ENCODE data around the gene EEF2. TPM values are rescaled to one million over a fixed set of nuclear protein-coding genes. Genes with fewer than 3 reads are reported as not detected.

The EEF2 gene
- total RNA-seq (2014; rRNA removed; shearing (Covaris generic); ENCODE audit: low replicate concordance): 2,780 and 2,952 TPM in 2 replicates

DNA sequence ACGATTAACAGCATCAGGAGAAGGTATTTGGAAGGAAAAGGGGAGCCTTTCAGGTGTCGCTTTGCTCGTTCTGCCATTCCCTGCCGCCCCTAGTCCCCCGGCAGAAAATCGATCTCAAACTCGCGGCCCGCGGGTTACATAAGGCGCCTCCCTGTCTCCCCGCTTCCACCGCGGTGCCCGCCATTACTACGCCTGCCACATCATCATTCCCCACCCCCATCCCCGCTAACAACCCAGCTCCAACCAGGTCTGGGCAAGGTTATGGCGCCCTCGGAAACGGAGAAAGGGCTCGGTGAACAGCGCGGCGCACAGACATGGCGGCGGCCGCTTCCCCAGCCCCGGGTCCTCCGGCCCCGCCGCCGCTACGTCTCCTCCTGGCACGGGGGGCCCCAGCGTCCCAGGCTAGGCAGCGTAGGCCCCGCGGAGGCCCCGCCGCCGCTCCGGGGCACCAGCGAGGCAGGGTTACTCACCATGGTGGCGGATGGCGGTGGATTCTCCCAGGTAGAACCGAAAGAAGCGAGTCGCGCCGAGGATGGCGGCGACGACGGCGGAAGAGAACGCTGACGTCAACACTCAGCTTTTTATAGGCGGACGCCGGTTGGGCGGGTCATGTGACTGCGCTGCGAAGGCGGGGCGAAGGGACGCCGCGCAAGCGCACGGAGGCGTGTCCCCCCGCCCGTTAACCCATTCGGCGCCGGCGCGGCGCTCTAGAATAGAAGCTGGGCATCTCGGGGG is at the start of gene EEF2:
TSS of gene EEF2 (minus strand) at position 556 of the 735 bp plus-strand sequence. CDS start at position 473, 83 bp downstream.
- peak; percentile 85 for DNase-seq (ENCODE audit: low read depth)
- in situ Hi-C loops (cut with HindIII; ENCODE audit: low pct_unique_long_range_greater_than_20kb, low sequenced_read_pairs): loop anchor here (25.0 kb wide), 1 partner anchor 227 kb away; no protein-coding TSS in a partner anchor

- no peak for DNase-seq (ENCODE audit: low read depth)
- in situ Hi-C loops (cut with HindIII; ENCODE audit: low pct_unique_long_range_greater_than_20kb, low sequenced_read_pairs): no loop called here
These were observed 49.1 kb upstream of the EEF2 start for GRCh38 chr19:4034048-4035017.

DNA sequence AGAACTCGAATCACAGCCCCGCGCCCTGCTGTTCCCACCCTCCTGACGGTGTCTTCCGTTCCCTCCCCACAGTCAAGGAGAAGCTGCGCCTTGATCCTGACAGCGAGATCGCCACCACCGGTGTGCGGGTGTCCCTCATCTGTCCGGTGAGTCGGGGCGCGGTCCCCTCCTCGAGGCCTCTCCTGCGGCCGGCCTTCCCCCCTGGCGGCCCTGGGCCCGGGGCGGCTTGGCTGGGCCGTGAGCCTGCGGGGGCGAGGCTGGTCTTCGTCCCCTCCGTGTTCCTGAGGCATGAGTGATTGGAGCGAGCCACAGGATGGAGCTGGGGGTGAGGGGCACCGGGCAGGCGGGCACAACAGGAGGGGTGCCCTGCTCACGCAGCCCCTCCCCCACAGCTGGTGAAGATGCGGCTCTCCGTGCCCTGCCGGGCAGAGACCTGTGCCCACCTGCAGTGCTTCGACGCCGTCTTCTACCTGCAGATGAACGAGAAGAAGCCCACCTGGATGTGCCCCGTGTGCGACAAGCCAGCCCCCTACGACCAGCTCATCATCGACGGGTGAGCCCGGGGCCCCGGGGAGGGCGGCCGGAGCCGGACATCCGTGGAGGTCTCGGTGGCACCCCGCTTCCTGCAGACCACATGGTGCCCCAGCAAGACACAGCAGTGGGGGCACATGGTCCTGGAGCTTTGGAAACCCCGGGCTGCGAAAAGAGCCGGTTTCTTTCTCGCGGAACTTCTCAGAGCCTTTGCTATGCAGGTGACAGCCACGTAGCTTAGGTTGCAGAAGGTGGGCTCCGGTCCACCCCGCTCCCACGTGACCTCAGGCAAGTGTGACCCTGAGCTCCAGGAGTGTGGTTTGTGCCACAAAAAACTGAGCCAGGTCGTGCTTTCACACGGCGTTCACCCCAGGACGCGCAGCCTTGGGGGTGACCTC is 48.0 kb upstream of the EEF2 start:
- DNase-seq (ENCODE audit: low read depth): no peak
- in situ Hi-C loops (cut with HindIII; ENCODE audit: low pct_unique_long_range_greater_than_20kb, low sequenced_read_pairs): no loop called here

GRCh38 chr19:4032436-4032835 is 47.2 kb upstream of the EEF2 start:
- DNase-seq (ENCODE audit: low read depth): no peak
- in situ Hi-C loops (cut with HindIII; ENCODE audit: low pct_unique_long_range_greater_than_20kb, low sequenced_read_pairs): no loop called here

- no peak for DNase-seq (ENCODE audit: low read depth)
- in situ Hi-C loops (cut with HindIII; ENCODE audit: low pct_unique_long_range_greater_than_20kb, low sequenced_read_pairs): no loop called here
These were observed 46.2 kb upstream of the EEF2 start for GRCh38 chr19:4031420-4031819.

GRCh38 chr19:4030981-4031380 is 45.7 kb upstream of the EEF2 start:
- in situ Hi-C loops (cut with HindIII; ENCODE audit: low pct_unique_long_range_greater_than_20kb, low sequenced_read_pairs): no loop called here
- DNase-seq (ENCODE audit: low read depth): no peak

DNA sequence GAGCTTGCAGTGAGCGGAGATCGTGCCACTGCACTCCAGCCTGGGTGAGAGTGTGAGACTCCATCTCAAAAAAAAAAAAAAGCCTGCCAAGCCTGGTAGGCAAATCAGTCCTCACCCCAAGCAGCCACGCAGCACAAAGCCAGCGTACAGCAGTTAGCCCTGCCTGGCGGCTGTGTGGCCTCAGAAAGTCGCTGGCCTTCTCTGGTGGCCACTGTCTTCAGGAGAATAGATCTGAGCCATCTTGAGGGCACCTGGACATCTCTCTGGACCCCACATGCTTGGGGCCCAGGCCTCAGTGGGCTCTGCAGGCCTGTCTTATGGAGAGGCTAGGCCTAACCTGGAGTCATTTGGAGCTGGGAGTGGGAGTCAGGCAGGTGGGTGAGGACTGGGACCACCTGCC is 45.3 kb upstream of the EEF2 start:
- in situ Hi-C loops (cut with HindIII; ENCODE audit: low pct_unique_long_range_greater_than_20kb, low sequenced_read_pairs): no loop called here
- no peak for DNase-seq (ENCODE audit: low read depth)

DNA sequence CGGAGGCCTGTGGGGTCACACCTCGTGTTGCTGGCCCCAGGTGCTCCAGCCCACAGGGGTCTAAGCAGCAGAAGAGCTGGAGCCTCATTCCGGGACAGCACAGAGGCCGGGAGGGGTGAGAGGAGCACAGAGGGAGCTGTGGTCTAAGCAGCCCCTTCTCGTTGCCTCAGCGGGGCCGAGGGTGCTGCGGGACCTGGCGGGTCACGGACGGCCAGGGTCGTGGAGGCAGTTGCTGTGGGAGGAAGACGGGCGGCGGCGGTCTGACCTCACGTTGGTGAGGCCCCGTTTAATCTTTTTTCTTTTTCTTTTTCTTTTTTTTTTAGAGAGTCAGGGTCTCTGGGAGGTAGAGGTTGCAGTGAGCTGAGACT is 44.0 kb upstream of the EEF2 start:
- in situ Hi-C loops (cut with HindIII; ENCODE audit: low pct_unique_long_range_greater_than_20kb, low sequenced_read_pairs): no loop called here
- DNase-seq (ENCODE audit: low read depth): no peak

DNA sequence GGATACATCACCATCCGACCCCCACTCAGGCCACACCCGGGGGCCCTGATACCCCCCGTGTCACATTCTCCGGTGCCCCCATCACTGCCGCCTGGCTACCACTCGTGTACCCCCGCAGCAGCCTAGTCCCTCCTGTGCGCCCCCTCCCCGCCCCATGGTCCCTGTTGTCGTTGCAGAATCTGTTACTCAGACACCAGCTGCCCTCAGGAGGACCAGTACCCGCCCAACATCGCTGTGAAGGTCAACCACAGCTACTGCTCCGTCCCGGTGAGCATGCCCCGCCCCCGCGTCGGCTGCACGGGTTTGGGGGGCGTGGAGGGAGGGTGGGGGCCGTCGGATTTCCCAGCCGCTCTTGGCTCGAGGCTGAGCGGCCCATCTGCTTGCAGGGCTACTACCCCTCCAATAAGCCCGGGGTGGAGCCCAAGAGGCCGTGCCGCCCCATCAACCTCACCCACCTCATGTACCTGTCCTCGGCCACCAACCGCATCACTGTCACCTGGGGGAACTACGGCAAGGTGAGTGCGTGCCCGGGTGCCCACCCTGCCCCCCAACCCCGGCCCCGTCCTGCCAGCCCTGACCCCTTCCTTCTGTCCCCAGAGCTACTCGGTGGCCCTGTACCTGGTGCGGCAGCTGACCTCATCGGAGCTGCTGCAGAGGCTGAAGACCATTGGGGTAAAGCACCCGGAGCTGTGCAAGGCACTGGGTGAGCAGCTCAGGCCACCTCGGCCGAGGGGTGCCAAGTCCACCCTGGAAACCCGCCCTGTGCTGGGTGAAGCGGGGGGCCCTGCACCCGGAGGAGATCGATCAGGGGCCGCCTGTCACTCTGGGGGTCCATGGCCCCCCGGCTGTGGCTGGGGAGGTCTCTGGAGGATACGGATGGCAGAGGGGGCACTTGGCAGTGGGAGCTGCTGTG is 43.3 kb upstream of the EEF2 start:
- no peak for DNase-seq (ENCODE audit: low read depth)
- in situ Hi-C loops (cut with HindIII; ENCODE audit: low pct_unique_long_range_greater_than_20kb, low sequenced_read_pairs): no loop called here

- DNase-seq (ENCODE audit: low read depth): no peak
- in situ Hi-C loops (cut with HindIII; ENCODE audit: low pct_unique_long_range_greater_than_20kb, low sequenced_read_pairs): no loop called here
These were observed 41.9 kb upstream of the EEF2 start for GRCh38 chr19:4027146-4027545.

DNA sequence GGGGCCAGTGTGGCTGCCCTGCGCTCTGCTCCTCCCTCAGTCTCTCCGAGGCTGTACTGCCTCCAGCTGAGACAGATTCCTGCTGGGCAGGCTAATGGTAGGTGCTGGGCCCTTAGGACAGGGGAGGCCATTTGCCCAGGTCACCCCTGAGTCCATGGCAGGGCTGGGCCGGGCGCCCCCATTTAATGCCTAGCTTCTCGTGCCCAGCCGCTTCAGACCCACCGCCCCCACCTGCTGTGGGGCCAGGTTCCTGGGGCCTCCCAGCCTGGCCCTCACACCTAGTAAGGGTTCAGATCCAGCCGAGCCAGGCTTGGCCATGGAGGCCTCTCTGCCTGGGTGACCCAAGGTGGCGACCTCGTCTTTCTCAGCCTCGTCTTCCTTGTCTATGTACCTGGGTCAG is 40.1 kb upstream of the EEF2 start:
- in situ Hi-C loops (cut with HindIII; ENCODE audit: low pct_unique_long_range_greater_than_20kb, low sequenced_read_pairs): no loop called here
- DNase-seq (ENCODE audit: low read depth): no peak

DNA sequence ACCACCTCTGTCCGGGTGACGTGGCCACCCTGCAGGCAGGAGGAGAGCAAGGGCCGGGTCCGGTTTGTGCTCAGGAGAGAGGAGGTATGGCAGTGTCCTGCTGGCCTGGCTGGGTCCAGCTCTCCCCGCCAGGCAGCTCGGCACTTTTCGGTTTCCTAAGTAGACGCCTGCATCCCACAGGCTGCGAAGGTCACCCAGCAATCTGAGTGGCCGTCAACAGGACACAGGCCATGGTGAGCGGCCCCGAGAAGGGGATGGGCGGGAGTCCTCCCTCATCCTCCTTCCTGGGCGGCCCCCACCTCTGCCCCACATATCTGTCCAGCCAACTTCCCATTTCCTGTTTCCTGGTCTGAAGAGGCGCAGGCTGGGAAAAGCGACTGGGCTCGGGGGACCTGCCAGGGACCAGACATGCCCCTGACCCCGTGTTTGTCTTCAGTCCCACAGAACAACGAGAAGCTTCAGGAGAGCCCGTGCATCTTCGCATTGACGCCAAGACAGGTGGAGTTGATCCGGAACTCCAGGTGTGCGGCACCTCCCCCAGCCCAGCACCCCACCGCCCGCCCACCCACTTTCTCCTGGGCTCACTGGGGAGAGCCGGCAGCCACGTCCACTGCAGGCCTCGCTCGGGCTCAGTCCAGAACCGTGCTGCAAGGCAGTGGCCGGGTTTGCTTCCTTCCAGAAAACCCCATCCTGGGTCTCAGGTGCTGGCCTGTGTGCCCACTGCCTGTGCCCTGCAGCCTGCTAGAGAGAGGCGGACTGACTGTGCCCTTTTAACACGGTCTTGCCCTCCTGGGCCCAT is 38.5 kb upstream of the EEF2 start:
- DNase-seq (ENCODE audit: low read depth): no peak
- in situ Hi-C loops (cut with HindIII; ENCODE audit: low pct_unique_long_range_greater_than_20kb, low sequenced_read_pairs): no loop called here

DNA sequence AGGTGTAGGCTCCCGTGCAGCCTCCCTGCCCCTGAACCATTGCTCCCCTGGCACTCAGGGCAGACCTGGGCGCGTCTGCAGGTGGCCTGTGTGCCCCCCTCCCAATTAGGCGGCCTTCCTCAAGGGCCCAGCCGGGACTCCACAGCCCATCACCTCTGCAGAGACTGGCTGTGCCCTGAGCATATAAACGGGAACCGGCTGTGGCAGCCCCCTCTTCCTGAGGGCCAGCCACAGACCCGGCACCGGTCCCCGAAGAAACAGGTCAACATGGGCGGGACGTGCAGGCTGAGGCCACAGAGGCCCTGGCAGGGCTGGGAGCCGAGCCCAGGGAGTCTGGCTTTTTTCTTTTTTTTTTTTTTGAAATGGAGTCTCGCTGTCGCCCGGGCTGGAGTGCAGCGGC is 34.3 kb upstream of the EEF2 start:
- in situ Hi-C loops (cut with HindIII; ENCODE audit: low pct_unique_long_range_greater_than_20kb, low sequenced_read_pairs): no loop called here
- no peak for DNase-seq (ENCODE audit: low read depth)

GRCh38 chr19:4018775-4019504 is 33.7 kb upstream of the EEF2 start:
- no peak for DNase-seq (ENCODE audit: low read depth)
- in situ Hi-C loops (cut with HindIII; ENCODE audit: low pct_unique_long_range_greater_than_20kb, low sequenced_read_pairs): no loop called here

- no peak for DNase-seq (ENCODE audit: low read depth)
- in situ Hi-C loops (cut with HindIII; ENCODE audit: low pct_unique_long_range_greater_than_20kb, low sequenced_read_pairs): no loop called here
These were observed 32.9 kb upstream of the EEF2 start for GRCh38 chr19:4018140-4018613.
